ENCODE measurements around the gene GOLGA6D. TPM values are rescaled to one million over a fixed set of nuclear protein-coding genes. Genes with fewer than 3 reads are reported as not detected.
"Not testable (repeated sequence)": the region's sequence is repeated elsewhere in the genome, so short reads cannot be mapped to it uniquely, and the experiment has no call there.

Gene GOLGA6D
- total and polyA plus RNA-seq, 8 donors = 0.13 to 0.47 (median 0.24) TPM; not detected in 2

DNA sequence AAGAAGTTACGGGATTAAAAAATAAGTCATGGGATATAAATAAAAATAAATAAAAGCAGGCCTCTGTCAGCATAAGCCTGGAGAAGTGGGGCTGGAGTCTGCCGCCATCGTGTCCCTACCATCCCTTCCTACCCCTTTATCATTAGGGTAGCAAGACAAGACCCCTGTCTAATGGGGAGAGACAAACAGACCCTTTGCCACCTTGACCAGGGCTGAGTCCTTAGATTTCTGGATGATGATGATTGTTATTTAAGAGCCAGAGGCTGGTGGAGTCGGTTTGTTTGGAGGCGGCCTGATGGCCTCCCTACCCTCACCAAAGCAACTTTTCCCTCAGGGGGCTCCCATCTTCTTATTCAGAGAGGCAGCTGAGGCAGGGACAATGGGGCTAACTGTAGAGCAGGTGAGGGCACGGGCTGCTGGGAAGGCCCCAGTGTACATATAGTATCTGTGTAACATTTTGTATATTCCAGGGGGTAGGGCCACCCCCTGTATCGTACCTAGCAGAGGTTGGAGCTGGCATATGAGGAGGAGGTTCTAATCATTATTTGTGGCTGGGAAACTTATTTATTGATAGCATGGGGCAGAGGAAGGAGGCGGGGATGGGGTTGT lies 8.8 kb upstream of the GOLGA6D start:
- intact Hi-C loops (cut with DNase I); ATAC-seq; H3K4me3 ChIP-seq: not testable (repeated sequence)

GRCh38 chr15:75274509-75275107 lies 8.0 kb upstream of the GOLGA6D start:
- DNase-seq (peak in 3 of 4 donors; percentile 37 to 70 (median 67)), ATAC-seq (peak; percentile 100)
- H3K36me3 ChIP-seq; H3K4me3 ChIP-seq; H3K4me1 ChIP-seq; intact Hi-C loops (cut with DNase I); H3K27me3 ChIP-seq; H3K27ac ChIP-seq; H3K9me3 ChIP-seq: not testable (repeated sequence)
- TF ChIP-seq, protein P1, sequence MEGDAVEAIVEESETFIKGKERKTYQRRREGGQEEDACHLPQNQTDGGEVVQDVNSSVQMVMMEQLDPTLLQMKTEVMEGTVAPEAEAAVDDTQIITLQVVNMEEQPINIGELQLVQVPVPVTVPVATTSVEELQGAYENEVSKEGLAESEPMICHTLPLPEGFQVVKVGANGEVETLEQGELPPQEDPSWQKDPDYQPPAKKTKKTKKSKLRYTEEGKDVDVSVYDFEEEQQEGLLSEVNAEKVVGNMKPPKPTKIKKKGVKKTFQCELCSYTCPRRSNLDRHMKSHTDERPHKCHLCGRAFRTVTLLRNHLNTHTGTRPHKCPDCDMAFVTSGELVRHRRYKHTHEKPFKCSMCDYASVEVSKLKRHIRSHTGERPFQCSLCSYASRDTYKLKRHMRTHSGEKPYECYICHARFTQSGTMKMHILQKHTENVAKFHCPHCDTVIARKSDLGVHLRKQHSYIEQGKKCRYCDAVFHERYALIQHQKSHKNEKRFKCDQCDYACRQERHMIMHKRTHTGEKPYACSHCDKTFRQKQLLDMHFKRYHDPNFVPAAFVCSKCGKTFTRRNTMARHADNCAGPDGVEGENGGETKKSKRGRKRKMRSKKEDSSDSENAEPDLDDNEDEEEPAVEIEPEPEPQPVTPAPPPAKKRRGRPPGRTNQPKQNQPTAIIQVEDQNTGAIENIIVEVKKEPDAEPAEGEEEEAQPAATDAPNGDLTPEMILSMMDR (IDR thresholded peaks at IDR 0.05) = peak; percentile 62 to 74

More for the DNA sequence above, 8.8 kb upstream of the GOLGA6D start:
- H3K4me1 ChIP-seq, DNase-seq, H3K27me3 ChIP-seq, H3K27ac ChIP-seq, H3K9me3 ChIP-seq, H3K36me3 ChIP-seq: not testable (repeated sequence)

- H3K4me3 ChIP-seq; intact Hi-C loops (cut with DNase I); H3K27me3 ChIP-seq; H3K27ac ChIP-seq; H3K36me3 ChIP-seq; ATAC-seq; H3K9me3 ChIP-seq; H3K4me1 ChIP-seq: not testable (repeated sequence)
- DNase-seq = peak in 1 of 4 donors; percentile 34
These were observed 7.0 kb upstream of the GOLGA6D start for GRCh38 chr15:75275617-75276016.

GRCh38 chr15:75278497-75278896 lies 4.1 kb upstream of the GOLGA6D start:
- H3K27me3 ChIP-seq; H3K36me3 ChIP-seq; H3K9me3 ChIP-seq; H3K4me3 ChIP-seq; DNase-seq; H3K27ac ChIP-seq; intact Hi-C loops (cut with DNase I); ATAC-seq; H3K4me1 ChIP-seq: not testable (repeated sequence)

- H3K36me3 ChIP-seq; H3K27ac ChIP-seq; intact Hi-C loops (cut with DNase I); ATAC-seq; H3K9me3 ChIP-seq; H3K4me1 ChIP-seq; H3K27me3 ChIP-seq; H3K4me3 ChIP-seq; DNase-seq: not testable (repeated sequence)
These were observed 1.5 kb downstream of the GOLGA6D start for GRCh38 chr15:75284152-75284551.

DNA sequence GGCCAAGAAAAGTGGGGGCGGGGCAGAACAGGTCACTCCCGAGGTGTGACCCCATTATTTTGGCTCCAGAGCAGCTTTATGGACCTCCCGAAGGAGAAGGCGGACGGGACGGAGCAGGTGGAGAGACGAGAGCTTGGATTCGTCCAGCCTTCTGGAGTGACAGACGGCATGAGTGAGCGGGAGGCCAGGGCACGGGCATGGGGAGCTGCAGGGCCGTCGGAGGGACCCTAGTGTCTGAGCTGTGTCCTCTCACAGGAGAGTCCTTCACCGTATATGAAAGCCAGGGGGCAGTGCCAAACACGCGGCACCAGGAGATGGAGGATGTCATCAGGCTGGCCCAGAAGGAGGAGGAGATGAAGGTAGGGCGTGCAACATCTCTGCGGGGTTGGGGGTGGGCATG lies 11.0 kb downstream of the GOLGA6D start:
- DNase-seq; H3K9me3 ChIP-seq; H3K27me3 ChIP-seq; H3K4me1 ChIP-seq; H3K4me3 ChIP-seq; H3K27ac ChIP-seq; H3K36me3 ChIP-seq; ATAC-seq; intact Hi-C loops (cut with DNase I): not testable (repeated sequence)

DNA sequence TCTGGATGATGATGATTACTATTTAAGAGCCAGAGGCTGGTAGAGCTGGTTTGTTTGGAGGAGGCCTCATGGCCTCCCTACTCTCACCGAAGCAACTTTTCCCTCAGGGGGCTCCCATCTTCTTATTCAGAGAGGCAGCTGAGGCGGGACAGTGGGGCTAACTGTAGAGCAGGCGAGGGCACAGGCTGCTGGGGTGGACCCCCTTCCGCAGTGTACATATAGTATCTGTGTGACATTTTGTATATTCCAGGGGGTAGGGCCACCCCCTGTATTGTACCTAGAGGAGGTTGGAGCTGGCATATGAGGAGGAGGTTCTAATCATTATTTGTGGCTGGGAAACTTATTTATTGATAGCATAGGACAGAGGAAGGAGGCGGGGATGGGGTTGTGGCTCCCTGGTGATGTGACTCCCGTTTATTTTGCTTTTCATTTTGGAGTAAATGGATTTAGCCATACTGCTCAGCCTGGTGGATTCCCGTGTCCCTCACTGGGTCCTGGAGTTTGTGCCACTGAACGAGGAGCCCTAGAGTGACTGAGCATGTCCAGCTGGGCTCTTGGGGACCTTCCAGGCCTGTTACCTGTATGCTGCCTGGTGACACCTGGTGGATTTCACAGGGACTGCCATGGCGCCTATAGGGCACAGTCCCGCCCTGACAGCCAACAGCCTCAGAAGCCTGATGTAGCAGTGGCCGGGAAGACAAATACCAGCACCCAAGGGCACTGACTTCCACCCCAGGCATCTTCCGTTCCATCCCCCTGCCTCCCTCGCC lies 16.1 kb downstream of the GOLGA6D start:
- H3K4me1 ChIP-seq; H3K27me3 ChIP-seq; H3K9me3 ChIP-seq; H3K27ac ChIP-seq; DNase-seq; H3K4me3 ChIP-seq; H3K36me3 ChIP-seq; intact Hi-C loops (cut with DNase I): not testable (repeated sequence)
- ATAC-seq = peak; percentile 99

GRCh38 chr15:75299311-75299688 lies 16.7 kb downstream of the GOLGA6D start:
- H3K9me3 ChIP-seq; H3K36me3 ChIP-seq; intact Hi-C loops (cut with DNase I); H3K4me3 ChIP-seq; H3K27me3 ChIP-seq; H3K27ac ChIP-seq; H3K4me1 ChIP-seq: not testable (repeated sequence)
- ATAC-seq (peak; percentile 100), DNase-seq (peak in 2 of 4 donors; percentile 56 to 90)
- TF ChIP-seq, protein P1 (IDR thresholded peaks at IDR 0.05) = peak; percentile 53 to 70

- ATAC-seq; H3K9me3 ChIP-seq; intact Hi-C loops (cut with DNase I); H3K27ac ChIP-seq; H3K36me3 ChIP-seq; H3K4me1 ChIP-seq; DNase-seq; H3K4me3 ChIP-seq; H3K27me3 ChIP-seq: not testable (repeated sequence)
These were observed 17.4 kb downstream of the GOLGA6D start for GRCh38 chr15:75300026-75300425.
